HEK293T (cell line): Measurements from ENCODE around the gene LUC7L3.

Source experiments
- CTBP1 ChIP-seq: fragments of 450-650 bp; IDR thresholded peaks from 2 replicates; pipeline ENCODE4 v1.6.1; 2016; ENCODE audit warnings: borderline replicate concordance
- FOXA1 ChIP-seq: fragments of 450-650 bp; IDR thresholded peaks from 2 replicates; pipeline ENCODE4 v1.6.1; 2016; ENCODE audit warnings: mild to moderate bottlenecking
- FOXK2 ChIP-seq: fragments of 450-650 bp; IDR thresholded peaks from 2 replicates; pipeline ENCODE4 v1.6.1; 2016; ENCODE audit warnings: mild to moderate bottlenecking
- SP1 ChIP-seq: fragments of 450-650 bp; IDR thresholded peaks from 2 replicates; pipeline ENCODE4 v1.6.1; 2017
- TARDBP ChIP-seq: fragments of 450-650 bp; IDR thresholded peaks from 2 replicates; pipeline ENCODE4 v1.6.1; 2016
- ZNF384 ChIP-seq: fragments of 450-650 bp; IDR thresholded peaks from 2 replicates; pipeline ENCODE4 v1.6.1; 2016

GRCh38 chr17:50689956-50690886 is 29.2 kb upstream of the LUC7L3 start:
- TF ChIP-seq ZNF384 (no peak), FOXK2 (no peak), TARDBP (no peak), FOXA1 (no peak), CTBP1 (no peak), SP1 (no peak)
